ENCODE measurements around the gene ATF6.

Gene ATF6

DNA sequence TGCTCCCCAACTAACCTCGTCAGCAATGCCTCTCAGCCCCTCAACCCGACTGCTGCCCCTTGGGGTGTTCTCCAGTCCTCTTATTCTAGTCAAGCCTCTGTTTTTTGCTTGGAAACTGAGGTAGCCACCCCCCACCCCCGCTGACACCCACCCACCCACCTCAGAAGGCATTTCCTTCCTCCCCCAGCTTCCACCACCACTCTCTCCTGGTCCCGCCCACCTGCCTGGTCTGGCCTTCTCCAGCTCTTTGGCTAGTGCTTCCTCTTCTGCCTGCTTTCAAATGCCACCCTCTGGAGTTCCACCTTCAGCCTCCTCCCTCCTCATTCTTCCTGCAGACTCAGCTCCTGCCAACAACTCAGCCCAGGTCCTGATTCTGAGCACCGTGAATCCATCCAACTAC lies 222.3 kb downstream of the ATF6 start:
- Mint-ChIP-seq H3K4me1 (no peaks in the 10 kb centered on the region), H3K27me3 (ENCODE audit: low read depth, poor library complexity) (peaks cover 11% of the 10 kb centered on the region), H3K9me3 (peaks cover 45% of the 10 kb centered on the region), H3K27ac (peak overlapping the region; percentile 41), H3K36me3 (ENCODE audit: low read depth) (peaks cover 92% of the 10 kb centered on the region), H3K4me3 (no peak overlapping the region)
- DNase-seq: no peak
- TF ChIP-seq, protein P1, sequence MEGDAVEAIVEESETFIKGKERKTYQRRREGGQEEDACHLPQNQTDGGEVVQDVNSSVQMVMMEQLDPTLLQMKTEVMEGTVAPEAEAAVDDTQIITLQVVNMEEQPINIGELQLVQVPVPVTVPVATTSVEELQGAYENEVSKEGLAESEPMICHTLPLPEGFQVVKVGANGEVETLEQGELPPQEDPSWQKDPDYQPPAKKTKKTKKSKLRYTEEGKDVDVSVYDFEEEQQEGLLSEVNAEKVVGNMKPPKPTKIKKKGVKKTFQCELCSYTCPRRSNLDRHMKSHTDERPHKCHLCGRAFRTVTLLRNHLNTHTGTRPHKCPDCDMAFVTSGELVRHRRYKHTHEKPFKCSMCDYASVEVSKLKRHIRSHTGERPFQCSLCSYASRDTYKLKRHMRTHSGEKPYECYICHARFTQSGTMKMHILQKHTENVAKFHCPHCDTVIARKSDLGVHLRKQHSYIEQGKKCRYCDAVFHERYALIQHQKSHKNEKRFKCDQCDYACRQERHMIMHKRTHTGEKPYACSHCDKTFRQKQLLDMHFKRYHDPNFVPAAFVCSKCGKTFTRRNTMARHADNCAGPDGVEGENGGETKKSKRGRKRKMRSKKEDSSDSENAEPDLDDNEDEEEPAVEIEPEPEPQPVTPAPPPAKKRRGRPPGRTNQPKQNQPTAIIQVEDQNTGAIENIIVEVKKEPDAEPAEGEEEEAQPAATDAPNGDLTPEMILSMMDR (IDR thresholded peaks at IDR 0.05): no peak

DNA sequence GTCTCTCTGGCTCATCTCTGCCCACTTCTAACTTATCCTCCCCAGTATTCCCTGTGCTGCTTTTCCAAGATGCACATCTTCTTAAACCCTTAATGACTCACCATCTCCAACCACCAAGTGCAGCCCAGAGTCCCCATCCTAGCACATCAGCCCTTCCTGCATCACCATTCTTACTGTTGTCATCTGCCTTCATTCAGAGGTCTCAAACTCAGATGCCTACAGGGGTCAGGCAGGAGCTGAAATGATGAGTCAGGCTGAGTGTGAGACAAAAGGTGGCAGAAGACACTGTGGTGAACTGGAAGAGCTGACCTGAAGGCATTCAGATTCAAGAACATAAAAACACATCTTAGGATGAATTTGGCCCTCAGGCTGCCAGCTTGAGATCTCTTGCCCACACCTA lies 223.0 kb downstream of the ATF6 start:
- Mint-ChIP-seq H3K27ac (no peak overlapping the region), H3K36me3 (ENCODE audit: low read depth) (peaks cover 91% of the 10 kb centered on the region)

DNA sequence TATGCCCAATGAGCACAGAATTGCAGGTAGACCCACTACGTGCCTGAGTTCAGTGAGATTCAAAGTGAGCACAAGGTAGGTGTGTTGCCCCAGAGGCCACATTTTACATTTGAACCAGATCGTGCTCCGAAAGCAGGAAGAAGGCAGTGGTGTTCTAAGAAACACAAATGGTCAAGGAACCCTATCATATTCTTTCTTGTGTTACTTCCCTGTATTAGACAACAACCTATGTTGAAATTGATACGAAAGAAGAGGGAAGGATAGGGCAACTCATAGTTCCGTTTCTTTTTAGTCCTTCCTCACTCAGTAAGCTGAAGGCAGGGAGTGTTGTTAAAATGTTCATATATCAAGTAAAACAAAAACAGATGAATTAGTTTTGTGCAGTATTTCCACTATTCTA lies 223.7 kb downstream of the ATF6 start:
- H3K9me3 Mint-ChIP-seq: peaks cover 49% of the 10 kb centered on the region
- TF ChIP-seq, protein P1 (IDR thresholded peaks at IDR 0.05): no peak
- peaks cover 4% of the 10 kb centered on the region for H3K4me1 Mint-ChIP-seq
- peaks cover 91% of the 10 kb centered on the region for H3K36me3 Mint-ChIP-seq (ENCODE audit: low read depth)
- H3K27me3 Mint-ChIP-seq (ENCODE audit: low read depth, poor library complexity): peaks cover 8% of the 10 kb centered on the region
- no peak overlapping the region for H3K27ac Mint-ChIP-seq
- no peak for DNase-seq
- no peak overlapping the region for H3K4me3 Mint-ChIP-seq

More for the DNA sequence above, 223.0 kb downstream of the ATF6 start:
- Mint-ChIP-seq H3K4me3 (no peak overlapping the region), H3K4me1 (no peaks in the 10 kb centered on the region), H3K27me3 (ENCODE audit: low read depth, poor library complexity) (peaks cover 9% of the 10 kb centered on the region), H3K9me3 (peaks cover 49% of the 10 kb centered on the region)
- no peak for DNase-seq
- TF ChIP-seq, protein P1 (IDR thresholded peaks at IDR 0.05): no peak

DNA sequence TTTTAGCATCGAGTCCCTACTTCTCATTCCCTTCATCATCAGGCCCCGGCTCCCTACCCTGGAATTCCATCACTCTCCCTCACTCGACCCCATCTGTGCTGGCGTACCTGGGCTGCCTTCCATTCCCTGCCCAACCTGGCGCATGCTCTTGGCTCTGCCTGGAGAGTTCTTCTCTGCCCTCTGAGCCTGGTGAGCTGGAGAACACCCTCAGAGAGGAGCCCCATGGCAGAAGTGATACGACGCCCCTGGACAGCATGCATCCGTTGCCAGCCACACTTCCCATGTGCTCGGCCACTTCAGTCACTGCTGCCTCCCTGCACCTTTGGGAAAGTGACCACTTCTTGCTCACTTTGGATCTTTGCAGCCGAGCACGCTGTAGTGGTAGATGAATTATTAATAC lies 227.5 kb downstream of the ATF6 start:
- H3K27ac Mint-ChIP-seq: no peak overlapping the region
- H3K9me3 Mint-ChIP-seq: peaks cover 33% of the 10 kb centered on the region
- H3K4me3 Mint-ChIP-seq: no peak overlapping the region
- no peak for DNase-seq
- peaks cover 4% of the 10 kb centered on the region for H3K4me1 Mint-ChIP-seq
- TF ChIP-seq, protein P1 (IDR thresholded peaks at IDR 0.05): no peak
- peaks cover 4% of the 10 kb centered on the region for H3K27me3 Mint-ChIP-seq (ENCODE audit: low read depth, poor library complexity)
- peaks cover 61% of the 10 kb centered on the region for H3K36me3 Mint-ChIP-seq (ENCODE audit: low read depth)

DNA sequence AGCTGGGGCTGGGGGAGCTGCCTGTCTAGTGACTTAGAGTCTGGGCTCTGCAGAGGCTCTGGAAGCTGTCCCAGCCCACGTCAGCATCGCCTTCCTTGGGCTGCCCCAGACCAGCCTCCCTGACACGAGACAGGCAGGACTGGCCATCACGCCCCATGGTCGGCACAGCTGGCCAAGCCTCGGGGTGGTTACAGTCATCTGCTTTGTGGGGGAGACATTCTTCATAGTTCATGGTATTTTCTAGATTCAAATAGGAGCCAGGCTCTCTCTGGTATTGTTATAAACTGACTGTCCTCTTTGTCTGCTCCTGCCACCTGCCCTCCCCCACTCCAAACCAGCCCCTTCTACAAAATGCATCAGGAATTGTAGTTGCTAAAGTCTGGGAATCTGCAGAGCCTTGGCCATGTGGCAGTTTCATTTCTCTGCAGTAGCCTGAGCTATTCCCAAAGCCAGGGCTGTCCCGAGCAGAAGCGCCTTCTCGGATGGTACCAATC lies 228.1 kb downstream of the ATF6 start:
- H3K4me3 Mint-ChIP-seq: no peak overlapping the region

DNA sequence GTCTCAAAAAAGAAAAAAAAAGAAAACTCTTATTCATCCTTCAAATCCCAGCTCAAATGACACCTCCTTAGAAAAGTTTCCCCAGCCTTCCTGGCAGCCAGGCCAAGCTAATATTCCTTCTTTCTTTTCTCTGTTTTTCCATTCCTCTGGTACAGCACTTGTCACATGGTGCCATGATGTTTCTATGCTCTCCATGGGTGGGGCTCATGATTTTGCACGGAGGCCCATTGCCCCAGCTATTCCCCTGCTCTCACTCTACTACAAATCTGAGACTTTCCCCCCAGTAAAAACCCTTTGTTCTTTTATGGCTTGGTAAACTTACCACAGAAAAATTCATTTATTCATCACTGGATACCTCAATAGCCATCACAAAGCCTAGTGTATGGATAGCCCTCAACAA lies 231.0 kb downstream of the ATF6 start:
- peaks cover 11% of the 10 kb centered on the region for H3K9me3 Mint-ChIP-seq
- H3K4me3 Mint-ChIP-seq: no peak overlapping the region
- peaks cover 25% of the 10 kb centered on the region for H3K36me3 Mint-ChIP-seq (ENCODE audit: low read depth)
- DNase-seq: no peak
- H3K27me3 Mint-ChIP-seq (ENCODE audit: low read depth, poor library complexity): no peaks in the 10 kb centered on the region
- peaks cover 4% of the 10 kb centered on the region for H3K4me1 Mint-ChIP-seq
- TF ChIP-seq, protein P1 (IDR thresholded peaks at IDR 0.05): no peak
- H3K27ac Mint-ChIP-seq: no peak overlapping the region

More for the DNA sequence above, 228.1 kb downstream of the ATF6 start:
- Mint-ChIP-seq H3K9me3 (peaks cover 26% of the 10 kb centered on the region), H3K4me1 (peaks cover 4% of the 10 kb centered on the region), H3K27me3 (ENCODE audit: low read depth, poor library complexity) (peaks cover 4% of the 10 kb centered on the region), H3K27ac (no peak overlapping the region), H3K36me3 (ENCODE audit: low read depth) (peaks cover 55% of the 10 kb centered on the region)
- DNase-seq: no peak
- TF ChIP-seq, protein P1 (IDR thresholded peaks at IDR 0.05): no peak

All from nephron progenitor cell (in vitro differentiated cells).